GM12878 (cell line): ENCODE data around the gene DMAP1.

Source experiments
- ZSCAN29 ChIP-seq: fragments of 450-650 bp; IDR thresholded peaks from 2 replicates; pipeline ENCODE4 v1.6.1; 2017; ENCODE audit warnings: mild to moderate bottlenecking, moderate library complexity
- TF ChIP-seq, protein P1 (sequence below), 3 experiments: IDR thresholded peaks in 2 of 3; conservative IDR thresholded peaks in 1 of 3; 2 replicates each; pipeline ENCODE4 v1.5.1; 2011; ENCODE audit warnings: low read depth in 3 of 3, low read length in 3 of 3, mild to moderate bottlenecking in 3 of 3, control low read depth in 2 of 3, moderate library complexity in 2 of 3, inconsistent platforms in 1 of 3, mixed read lengths in 1 of 3; ENCODE audit not compliant: control insufficient read depth in 2 of 3, insufficient read depth in 1 of 3; ENCODE audit errors: extremely low read depth in 1 of 3

DNA sequence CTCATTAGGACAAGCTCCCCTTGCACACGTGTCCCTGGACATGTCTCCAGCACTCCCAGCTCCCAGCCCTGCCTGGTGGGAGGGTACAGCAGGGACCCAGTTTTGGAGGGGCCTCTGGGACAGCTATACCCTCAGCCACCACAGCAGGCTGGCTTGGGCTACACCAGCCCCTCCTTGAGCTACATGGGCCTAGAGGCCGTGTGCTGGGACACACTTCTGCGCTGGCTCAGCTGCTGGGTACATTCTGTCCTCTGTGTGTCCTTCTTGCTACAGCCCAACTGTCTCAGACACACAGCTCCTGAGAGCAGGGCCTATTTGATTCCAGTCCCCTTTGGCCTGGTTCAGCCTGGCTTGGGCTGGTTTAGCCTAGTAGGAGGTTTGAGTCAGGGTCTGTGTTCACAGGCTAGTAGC, 26.7 kb downstream of the DMAP1 start:
- TF ChIP-seq, protein P1, sequence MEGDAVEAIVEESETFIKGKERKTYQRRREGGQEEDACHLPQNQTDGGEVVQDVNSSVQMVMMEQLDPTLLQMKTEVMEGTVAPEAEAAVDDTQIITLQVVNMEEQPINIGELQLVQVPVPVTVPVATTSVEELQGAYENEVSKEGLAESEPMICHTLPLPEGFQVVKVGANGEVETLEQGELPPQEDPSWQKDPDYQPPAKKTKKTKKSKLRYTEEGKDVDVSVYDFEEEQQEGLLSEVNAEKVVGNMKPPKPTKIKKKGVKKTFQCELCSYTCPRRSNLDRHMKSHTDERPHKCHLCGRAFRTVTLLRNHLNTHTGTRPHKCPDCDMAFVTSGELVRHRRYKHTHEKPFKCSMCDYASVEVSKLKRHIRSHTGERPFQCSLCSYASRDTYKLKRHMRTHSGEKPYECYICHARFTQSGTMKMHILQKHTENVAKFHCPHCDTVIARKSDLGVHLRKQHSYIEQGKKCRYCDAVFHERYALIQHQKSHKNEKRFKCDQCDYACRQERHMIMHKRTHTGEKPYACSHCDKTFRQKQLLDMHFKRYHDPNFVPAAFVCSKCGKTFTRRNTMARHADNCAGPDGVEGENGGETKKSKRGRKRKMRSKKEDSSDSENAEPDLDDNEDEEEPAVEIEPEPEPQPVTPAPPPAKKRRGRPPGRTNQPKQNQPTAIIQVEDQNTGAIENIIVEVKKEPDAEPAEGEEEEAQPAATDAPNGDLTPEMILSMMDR (IDR thresholded peaks at IDR 0.05 in 2 of 3, conservative IDR thresholded peaks at IDR 0.05 in 1 of 3; ENCODE audit: control insufficient read depth in 2 of 3, extremely low read depth in 1 of 3, insufficient read depth in 1 of 3, low read depth in 3 of 3, low read length in 3 of 3), result no peak
- TF ChIP-seq ZSCAN29, result no peak
